GM19395 (cell line): ENCODE data around the gene PPFIBP1.
A peak's percentile ranks its signal among the peaks of the same experiment; 100 is the strongest.
"Not testable (repeated sequence)": the region's sequence is repeated elsewhere in the genome, so short reads cannot be mapped to it uniquely, and the experiment has no call there.

Source experiments
- ATAC-seq: cut with Tn5 transposase; IDR thresholded peaks from one replicate; pipeline ENCODE4 v1.9.1; 2021; ENCODE audit warnings: mild to moderate bottlenecking, moderate library complexity; ENCODE audit not compliant: unreplicated experiment

The PPFIBP1 gene

DNA sequence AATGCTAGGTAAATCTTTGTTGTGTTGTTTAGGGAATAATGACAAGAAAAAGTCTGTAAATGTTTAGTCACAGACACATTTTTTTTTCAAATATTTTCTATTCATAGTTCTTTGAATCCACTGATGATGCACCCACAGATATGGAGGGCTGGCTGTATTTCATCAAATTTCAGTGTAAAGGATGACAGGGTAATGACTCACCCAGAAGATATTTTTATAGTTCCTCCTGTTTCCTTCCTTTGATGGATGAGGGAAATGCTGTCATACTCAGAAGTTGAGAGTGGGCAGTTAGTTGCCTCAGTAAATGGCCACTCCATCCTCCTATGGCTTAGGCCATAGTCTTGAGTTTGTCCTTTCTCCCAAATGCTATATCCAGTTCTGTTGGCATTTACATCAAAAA, 95.3 kb downstream of the PPFIBP1 start:
- no peak for ATAC-seq

DNA sequence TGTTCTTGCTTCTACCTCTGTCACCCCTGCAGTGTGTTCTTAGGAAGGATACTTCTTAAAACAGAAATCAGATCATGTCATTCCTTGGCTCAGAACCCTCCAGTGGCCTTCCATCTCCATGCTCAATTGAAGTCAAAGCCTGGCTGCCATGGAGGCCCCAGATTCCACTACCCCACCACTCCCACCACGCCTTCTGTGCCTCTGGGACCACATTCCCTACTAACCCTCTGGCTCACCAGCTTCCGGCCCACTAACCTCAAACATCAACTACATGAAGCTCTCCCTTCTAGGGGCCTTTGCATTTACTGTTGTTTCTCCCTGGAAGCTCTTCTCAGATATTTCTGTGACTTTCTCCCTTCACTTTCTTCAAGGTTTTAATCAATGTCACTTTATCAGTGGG, 96.1 kb downstream of the PPFIBP1 start:
- no peak for ATAC-seq

DNA sequence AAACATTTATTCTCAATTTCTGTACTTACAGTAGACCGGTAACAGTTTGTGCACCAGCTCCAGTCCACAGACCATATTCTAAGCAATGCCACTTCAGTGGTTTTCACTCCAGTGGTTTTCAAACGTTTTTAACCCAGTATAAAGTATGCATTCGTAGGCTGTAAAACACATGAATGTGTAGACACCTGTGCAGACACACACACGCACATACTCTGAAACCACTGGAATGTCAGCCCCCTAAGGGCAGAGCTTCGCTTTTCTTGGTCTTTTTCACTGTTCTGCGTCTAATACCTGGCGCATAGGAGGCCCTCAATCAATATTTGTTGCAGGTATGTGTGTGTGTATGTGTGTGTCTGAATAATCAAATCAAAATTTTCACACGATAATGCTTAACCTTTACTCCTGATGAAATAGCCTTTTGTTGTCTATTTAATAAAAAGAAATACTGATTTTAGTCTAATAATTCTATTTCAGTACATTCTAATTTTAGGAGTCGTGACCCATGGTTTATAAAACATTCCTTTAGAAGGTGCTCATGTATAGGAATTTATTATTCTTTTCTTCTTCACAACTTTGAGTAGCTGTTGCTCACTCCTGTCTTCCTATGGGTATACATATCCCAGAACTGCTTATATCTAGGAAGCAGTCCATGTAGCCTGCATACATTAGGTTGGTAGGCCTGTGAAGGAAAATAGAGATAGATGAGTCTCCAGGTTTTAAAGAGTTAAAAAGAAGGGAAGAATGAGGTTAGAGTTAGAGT, 98.6 kb downstream of the PPFIBP1 start:
- ATAC-seq: no peak

DNA sequence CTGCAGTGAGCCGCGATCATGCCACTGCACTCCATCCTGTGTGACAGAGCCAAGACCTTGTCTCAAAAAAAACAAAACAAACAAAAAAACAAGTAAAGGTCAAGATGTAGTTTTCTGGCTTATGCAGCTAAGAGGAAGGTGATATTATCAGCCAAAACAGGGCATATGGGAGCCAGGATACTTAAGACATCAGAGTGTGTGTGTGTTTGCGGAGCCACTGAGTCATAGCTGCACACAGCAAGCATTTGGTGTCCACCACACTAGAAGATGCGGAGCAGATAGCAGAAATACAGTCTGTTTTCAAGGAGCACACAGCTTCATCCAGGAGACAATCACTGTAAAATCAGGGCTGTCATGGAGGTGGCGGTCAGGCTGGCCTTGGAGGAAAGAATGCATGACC, 99.6 kb downstream of the PPFIBP1 start:
- ATAC-seq: no peak

DNA sequence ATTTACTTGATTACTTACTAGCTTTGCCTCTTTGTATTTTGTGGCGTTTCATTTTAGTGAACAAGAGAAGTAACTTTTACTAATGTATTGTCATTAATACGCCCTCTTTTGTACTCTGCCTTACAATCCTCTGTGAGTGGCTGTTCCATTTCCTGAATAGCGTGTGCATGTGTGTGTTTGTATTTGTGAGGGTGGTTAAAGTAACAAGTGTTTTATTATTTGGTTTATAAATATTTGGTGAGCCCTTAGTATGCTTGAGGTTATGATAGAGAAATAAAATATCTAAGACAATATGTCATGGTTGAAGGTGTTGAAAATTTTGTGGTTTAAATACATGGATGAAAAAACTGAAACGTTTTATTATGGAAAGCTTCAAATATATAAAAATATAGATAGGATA, 100.6 kb downstream of the PPFIBP1 start:
- ATAC-seq: no peak

DNA sequence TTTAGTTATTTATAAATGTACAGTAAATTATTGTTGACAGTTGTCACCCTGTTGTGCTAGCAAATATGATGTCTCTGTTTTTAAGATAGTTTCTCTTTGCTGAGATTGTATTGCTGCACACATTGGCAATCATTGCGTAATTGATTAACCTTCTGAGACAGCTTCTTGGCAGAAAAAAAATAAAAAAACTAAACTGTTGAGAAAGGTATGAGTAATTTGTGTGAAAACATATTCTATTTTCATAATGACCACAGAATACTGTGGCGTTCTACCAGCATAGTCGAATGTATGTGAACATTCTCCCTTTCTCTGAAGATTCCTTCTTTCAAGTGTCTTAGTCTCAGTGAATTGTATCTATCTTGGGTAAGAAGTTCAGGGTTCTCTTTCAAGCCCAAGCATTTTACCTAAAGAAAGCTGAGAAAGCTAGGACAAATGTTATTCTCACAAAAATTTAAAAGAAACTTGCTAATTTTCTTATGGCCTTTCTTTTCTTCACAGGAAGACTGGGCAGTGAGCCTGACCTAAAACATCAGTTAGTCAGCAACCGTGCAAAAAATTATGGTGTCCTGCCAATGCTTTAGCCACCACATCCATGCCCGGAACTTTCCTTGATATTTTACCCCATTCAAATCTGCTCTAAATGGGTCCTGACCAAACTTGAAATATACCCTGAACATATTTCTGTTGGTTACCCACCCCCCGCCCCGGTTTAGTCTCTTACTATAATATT, 103.3 kb downstream of the PPFIBP1 start:
- ATAC-seq: peak; percentile 80

DNA sequence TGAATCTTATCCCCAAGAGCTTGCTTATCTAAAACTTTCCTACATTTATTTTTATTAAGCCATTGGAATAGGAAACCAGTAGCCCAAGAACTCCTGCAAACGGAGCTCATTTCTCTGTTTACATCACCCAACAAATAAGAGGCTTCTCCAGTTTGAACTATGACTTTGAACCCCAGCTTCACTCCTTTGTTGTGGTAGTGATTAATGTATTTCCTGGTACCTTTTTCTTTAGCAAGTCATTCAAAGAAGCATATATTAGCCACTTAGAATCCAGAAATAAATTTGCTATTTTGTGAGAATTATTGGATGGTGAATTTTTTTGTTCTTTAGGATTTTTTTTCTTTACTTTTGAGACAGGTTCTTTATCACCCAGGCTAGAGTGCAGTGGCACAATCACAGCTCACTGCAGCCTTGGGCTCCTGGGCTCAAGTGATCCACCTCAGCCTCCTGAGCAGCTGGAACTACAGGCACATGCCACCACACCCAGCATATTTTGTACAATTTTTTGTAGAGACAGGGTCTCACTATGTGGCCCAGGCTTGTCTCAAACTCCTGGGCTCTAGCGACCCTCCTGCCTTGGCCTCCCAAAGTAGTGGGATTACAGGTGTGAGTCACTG, 104.0 kb downstream of the PPFIBP1 start:
- ATAC-seq: not testable (repeated sequence)

DNA sequence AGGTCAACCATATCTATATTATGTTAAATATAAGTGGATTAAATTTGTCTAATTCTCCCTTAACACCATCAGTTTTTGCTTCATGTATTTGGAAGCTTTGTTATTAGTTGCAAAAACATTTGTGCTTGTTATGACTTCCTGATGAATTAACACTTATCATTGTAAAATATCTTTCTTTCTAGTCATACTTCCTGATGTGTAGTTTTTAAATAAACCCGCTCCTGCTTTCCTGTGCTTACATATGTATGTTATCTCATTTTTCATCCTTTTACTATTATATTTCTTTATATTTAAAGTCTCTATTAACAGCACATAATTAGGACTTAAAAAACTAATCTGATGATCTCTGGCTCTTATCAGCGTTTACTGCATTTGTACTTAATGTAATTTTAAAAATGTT, 106.2 kb downstream of the PPFIBP1 start:
- not testable (repeated sequence) for ATAC-seq

DNA sequence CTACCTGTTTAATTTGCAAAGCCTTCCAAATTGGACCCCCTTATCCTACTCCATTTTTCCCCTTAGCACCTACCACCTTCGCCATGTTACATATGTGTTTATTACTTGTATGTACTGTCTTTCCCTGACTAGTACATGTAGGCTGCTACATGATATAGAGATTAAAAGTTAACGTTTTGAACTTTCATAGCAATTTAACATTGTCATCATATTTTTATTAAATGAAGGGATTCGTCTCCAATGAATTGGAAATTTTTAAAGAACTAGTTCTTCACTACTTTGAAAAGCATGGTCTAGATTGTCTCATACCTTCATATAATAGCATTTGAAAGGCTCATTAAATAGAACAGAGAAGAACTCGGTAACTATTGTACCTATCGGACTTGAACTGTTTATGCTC, 107.4 kb downstream of the PPFIBP1 start:
- no peak for ATAC-seq

DNA sequence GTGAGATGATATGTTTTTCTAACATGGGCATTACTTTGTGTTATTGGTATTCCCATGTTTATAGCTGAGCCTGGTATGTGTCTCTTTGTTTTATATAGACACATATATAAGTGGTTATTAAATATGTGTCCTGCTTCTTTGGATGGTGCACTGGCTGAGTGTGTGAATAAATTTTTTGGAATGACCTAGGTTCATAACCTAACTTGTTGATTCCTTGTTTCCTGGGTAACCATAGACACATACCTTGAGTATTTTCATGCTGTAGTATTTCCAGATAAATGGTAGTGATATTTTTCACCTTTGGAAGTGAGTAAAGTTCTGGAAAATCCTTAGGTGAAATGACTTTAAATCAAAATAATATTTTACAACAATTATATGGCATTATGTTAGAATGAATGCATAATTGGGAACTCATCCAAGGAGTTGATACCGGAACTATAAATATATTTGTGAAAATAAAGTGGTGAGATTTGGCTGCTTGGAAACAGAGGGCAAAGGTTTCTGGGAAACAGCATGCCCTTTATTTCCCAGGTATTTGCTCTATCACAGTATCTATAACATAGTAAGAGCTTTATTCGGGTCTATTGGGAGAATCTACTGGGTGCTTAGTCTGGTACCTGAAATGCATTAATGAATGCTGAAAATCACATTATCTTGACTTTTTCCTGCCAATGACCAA, 107.9 kb downstream of the PPFIBP1 start:
- no peak for ATAC-seq

DNA sequence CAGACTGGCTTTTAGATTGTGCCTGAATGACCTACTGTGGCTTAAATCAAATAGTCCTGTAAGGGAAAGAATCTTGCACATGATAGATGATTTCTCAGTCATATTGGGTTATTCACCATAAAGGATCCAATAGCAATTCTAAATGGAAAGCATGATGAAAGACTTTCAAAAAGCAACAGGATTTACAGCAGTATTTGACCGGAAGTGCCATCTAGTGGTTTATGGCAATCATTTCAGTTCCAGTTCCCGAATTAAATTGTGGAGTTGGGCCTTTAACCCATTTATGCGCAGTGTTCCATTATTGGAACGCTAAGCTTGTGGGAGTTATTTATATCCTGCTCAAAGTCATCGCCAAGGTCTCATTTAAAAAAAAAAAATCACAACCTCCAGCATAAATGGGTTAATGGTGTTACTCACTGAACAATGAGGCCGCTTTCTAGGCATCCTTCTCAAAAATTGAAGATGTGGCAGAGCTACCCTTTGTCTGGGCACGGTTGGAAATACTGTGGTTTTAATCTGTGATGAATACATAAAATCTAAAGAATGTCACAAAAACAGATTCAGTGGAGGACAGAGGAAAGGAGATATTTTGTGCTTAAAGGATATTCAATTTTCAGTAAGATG, 111.5 kb downstream of the PPFIBP1 start:
- no peak for ATAC-seq

DNA sequence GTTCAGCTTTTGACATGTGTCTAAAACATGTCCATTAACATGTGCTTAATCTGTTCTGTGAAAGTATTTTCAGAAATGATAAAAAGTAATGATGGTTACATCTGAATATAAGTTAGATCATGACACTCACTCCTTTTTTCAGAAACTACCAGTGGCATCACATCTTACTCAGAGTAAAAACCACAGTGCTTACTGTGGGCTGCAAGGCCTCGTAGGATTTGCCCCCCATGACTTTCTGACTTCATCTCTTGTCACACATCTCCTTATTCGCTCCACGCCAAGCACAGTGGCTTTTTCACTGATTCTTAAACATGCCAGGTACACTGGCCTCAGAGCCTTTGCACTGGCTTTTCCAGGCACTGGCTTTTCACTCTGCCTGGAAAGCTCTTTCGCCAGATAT, 112.6 kb downstream of the PPFIBP1 start:
- ATAC-seq: not testable (repeated sequence)

DNA sequence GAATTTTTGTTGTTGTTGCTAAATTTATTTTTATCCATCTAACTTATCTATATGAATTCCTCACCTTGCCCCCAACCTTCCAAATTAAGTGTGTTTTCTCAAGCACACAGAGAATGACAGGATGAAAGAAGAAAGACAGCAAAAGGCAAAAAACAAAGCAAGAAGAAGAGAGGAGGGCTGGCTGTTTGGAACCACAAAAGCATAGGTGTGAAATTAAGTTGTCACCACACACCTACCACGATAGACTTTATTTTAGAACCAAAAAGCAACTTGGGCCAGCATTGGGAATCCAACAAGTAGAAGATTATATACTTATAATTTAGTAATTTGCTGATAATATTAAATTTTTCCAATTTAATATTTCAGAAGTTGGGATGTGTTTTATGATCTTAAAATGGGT, 113.5 kb downstream of the PPFIBP1 start:
- ATAC-seq: no peak

DNA sequence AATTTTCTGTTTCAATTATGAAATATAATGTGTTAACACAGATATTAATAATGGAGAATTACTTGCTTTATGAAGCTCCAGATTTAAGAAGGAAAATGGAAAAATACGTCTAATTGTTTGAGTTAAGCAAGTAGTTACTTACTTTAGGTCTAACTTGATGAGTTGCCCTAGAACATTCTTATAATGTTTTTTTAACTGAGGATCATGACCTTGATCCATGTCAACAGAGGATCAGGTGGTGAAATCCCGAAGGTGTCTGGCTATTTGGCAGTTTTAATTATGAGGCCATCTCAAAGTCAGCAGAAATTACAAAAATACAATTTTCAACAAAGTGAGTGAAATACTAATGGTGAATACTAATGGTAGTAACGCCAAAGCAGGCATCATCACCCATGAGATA, 115.3 kb downstream of the PPFIBP1 start:
- ATAC-seq: no peak

DNA sequence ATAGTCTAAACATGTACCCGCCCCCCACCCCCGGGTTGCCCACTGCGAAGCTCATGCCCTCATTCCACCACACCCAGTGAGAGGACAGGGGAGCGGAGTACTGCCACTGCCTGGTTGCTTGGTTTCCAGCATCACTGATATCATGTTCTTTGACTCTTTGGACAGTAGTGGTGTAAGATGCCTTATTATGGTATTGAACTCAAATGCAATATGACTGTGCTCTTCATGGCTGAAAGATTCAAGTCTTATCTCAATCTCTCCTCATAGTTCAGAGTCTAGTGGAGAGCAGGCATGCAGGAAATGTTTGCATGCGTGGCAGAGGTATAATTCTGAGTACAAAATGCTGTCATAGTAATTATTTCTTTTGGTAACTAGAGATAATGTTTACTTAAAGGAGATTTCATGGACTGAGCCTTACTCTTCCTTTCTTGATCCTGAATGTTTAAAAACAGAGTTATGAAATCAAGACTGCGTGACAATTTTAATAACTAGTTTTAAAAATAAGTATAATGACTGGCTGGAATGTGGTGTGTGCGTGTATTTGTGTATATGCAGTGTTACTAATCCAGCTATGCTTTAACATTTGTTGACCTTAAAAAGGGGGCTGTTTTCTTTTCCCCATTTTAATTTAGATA, 116.7 kb downstream of the PPFIBP1 start:
- not testable (repeated sequence) for ATAC-seq

DNA sequence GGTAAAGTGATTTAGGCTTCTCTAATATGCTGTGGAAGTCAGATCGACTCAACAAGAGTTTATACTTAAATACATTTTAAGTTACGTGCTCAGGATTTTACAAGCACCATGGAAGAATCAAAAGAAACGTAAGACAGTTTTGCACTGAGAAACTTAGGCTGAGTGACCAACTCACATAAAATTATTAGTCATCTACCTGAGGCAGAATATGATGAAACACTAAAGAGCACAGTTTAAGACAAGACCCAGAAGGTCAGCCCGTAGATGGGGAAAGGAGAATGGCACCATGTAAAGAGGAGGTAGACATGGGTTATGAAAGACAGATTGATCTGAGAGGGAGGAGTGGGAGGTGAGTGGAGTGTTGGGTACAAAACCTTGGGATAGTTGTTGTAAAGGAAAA, 118.4 kb downstream of the PPFIBP1 start:
- not testable (repeated sequence) for ATAC-seq

DNA sequence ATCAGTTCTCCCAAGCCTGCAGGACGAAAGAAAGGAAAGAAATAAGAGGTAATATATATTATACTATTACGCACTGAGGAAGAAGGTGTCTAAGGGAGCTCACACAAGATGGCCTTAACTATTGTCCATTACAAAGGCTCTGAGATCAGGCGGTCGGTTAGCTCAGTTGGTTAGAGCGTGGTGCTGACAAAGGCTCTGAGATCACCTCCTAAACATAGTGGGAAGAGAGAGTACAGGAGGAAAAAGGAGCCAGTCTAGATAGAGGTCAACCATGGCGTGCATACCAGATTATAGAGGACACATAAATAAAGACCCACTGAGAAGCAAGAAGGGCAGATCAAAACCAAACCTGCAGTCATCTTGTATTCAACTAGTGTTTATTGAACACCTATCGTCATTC, 118.9 kb downstream of the PPFIBP1 start:
- not testable (repeated sequence) for ATAC-seq

DNA sequence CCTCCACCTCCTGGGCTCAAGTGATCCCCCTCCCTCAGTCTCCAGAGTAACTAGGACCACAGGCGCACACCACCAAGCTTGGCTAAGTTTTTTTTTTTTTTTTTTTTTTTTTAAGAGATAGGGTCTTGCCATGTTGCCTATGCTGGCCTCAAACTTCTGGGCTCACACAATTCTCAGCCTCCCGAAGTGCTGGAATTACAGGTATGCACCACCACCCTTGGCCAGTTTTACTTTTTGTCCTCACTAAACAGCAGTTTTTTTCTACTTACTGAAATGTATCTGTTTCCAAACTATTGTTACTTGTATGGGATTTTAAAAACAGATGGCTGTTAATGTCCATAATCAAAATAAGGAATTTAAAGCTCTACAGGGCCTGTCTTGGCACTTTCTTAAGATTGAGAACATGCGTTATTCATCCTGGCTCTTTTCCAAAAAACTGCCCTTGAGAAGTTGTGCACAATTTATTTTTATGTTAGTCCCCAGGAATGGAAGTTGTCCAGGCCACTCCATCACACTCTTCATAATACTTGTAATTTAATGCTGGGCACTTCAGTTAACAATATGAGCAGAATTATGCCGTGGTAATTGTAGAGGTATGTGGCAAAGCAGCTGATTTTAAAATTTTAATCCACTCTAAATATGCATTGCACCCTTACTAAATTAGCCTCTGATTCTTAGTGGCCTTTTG, 120.3 kb downstream of the PPFIBP1 start:
- no peak for ATAC-seq

DNA sequence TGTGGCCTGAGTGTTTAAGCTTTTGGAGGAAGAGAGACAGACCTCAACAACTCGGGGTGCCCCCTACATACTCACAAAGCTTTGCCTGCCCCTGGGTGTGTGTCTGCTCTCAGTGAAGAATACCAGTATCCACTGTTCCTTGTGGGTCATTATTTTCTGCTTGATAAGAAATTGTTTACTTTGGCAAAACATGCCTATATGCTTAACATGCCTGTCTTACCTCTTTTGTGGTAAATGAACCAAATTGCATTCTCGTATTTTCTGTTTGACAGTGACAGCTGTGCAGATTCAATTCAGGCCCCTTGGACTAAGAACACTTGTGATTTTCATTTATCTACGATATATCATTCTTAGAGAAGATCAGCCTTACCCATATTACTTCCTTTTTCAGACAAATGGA, 121.7 kb downstream of the PPFIBP1 start:
- ATAC-seq: no peak

DNA sequence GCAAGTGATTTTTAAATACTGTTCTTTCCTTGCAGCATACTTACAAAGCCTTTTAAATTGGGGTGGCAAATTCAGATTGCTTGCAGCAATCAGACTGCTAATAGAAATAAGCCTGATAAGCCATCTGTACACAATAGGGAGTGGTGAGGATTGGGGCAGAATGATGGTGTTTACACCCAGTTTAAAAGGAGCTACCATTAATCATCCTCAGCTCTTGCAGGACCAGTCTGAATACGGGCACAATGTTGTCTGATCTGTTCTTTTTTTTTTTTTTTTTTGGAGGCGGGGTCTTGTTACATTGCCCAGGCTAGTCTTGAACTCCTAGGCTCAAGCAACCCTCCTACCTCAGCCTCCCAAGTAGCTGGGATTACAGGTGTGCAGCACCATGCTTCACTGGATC, 122.1 kb downstream of the PPFIBP1 start:
- ATAC-seq: no peak
